SU-DHL-6 (cell line): Measurements from ENCODE around the gene MLLT10.
"Not testable (repeated sequence)": the region's sequence is repeated elsewhere in the genome, so short reads cannot be mapped to it uniquely, and the experiment has no call there.

Experiments
- EZH2phosphoT487 ChIP-seq: fragments of 200-600 bp; sonication (generic), shearing (Covaris generic); conservative IDR thresholded peaks from 2 replicates; pipeline ENCODE4 v1.6.1; 2018; ENCODE audit warnings: mild to moderate bottlenecking, antibody characterized with exemption, low read length, moderate library complexity, mixed read lengths
- TF ChIP-seq, protein P1 (sequence below): fragments of 200-600 bp; sonication (generic); IDR thresholded peaks from one replicate; pipeline ENCODE4 v1.5.1; 2017; ENCODE audit warnings: antibody characterized with exemption, mild to moderate bottlenecking, low read length, moderate library complexity; ENCODE audit not compliant: insufficient read depth, poor library complexity, severe bottlenecking

GRCh38 chr10:21558984-21559383, 25.0 kb downstream of the MLLT10 start:
- TF ChIP-seq, protein P1, sequence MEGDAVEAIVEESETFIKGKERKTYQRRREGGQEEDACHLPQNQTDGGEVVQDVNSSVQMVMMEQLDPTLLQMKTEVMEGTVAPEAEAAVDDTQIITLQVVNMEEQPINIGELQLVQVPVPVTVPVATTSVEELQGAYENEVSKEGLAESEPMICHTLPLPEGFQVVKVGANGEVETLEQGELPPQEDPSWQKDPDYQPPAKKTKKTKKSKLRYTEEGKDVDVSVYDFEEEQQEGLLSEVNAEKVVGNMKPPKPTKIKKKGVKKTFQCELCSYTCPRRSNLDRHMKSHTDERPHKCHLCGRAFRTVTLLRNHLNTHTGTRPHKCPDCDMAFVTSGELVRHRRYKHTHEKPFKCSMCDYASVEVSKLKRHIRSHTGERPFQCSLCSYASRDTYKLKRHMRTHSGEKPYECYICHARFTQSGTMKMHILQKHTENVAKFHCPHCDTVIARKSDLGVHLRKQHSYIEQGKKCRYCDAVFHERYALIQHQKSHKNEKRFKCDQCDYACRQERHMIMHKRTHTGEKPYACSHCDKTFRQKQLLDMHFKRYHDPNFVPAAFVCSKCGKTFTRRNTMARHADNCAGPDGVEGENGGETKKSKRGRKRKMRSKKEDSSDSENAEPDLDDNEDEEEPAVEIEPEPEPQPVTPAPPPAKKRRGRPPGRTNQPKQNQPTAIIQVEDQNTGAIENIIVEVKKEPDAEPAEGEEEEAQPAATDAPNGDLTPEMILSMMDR, result not testable (repeated sequence)
- not testable (repeated sequence) for TF ChIP-seq EZH2phosphoT487
